ENCODE data around the gene WDFY2.

WDFY2 gene

DNA sequence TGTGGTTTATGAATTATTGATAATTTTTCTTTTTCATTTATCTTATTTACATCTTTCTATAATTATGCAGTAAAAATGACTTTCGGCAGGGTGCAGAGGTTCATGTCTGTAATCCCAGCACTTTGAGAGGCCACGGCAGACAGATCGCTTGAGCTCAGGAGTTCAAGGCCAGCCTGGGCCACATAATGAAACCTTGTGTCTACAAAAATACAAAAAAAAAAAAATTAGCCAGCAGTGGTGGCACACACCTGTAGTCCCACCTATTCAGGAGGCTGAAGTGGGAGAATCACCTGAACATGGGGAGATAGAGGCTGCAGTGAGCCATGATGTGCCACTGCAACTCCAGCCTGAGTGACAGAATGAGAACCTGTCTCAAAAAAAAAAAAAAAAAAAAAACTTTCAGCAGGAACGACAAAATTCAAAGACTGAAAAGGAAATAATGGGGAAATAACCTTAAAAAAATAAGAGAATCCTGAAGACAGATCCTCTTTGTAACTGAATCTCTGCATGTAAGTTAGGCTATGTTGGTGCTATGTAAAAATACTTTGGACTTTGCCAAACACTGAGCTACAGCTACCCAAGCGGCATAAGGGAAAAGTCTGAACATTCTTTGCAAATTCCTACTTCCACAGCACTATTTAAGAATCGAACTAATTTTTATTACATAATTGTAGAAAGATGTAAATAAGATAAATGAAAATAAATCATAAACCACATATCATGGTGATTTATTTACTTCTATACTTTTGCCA, 36.7 kb upstream of the WDFY2 start:
- TF ChIP-seq, protein P1, sequence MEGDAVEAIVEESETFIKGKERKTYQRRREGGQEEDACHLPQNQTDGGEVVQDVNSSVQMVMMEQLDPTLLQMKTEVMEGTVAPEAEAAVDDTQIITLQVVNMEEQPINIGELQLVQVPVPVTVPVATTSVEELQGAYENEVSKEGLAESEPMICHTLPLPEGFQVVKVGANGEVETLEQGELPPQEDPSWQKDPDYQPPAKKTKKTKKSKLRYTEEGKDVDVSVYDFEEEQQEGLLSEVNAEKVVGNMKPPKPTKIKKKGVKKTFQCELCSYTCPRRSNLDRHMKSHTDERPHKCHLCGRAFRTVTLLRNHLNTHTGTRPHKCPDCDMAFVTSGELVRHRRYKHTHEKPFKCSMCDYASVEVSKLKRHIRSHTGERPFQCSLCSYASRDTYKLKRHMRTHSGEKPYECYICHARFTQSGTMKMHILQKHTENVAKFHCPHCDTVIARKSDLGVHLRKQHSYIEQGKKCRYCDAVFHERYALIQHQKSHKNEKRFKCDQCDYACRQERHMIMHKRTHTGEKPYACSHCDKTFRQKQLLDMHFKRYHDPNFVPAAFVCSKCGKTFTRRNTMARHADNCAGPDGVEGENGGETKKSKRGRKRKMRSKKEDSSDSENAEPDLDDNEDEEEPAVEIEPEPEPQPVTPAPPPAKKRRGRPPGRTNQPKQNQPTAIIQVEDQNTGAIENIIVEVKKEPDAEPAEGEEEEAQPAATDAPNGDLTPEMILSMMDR (IDR thresholded peaks at IDR 0.05; ENCODE audit: insufficient read depth, low read depth, low read length, missing control alignments), result no peak
- no peak for DNase-seq (ENCODE audit: low read depth)
- no peak overlapping the region for H3K4me3 ChIP-seq (ENCODE audit: low read depth, low read length)

DNA sequence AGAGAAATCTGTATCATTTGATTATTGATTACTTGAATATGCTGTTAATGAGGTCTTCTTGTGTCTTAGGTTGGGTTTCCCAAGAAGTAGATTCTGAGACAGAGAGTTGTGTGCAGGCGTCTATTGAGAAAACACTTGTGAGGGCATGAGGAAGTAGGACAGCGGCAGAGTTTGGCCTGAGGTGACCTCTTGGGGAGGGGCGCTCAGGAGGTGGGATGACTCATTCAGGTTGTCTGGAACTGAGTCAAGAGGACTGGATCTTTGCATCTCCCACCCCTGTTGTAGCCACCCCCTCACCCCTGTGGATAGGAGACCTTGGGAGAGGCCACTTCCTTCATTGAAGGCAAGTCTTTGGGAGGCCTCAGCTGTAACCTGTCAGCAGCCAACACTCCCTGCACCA, 35.2 kb upstream of the WDFY2 start:
- no peak overlapping the region for H3K4me3 ChIP-seq (ENCODE audit: low read depth, low read length)
- DNase-seq (ENCODE audit: low read depth), result peak; percentile 70
- TF ChIP-seq, protein P1 (IDR thresholded peaks at IDR 0.05; ENCODE audit: insufficient read depth, low read depth, low read length, missing control alignments), result no peak

DNA sequence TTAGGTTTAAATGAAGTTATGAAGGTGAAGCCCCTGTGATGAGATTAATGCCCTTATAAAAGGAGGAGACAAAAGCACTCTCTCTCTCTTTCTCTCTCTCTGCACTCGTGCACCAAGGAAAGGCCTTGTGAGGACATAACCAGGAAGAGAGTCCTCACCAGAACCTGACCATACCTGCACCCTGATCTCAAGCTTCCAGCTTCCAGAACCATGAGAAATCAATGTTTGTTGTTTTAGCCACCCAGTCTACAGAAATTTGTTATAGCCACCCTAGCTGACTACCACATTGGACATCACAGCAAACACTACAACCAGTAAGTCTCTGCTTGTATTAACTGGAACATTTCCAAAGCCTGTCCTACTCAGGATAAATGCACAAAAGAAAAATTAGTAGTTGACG, 34.7 kb upstream of the WDFY2 start:
- no peak for DNase-seq (ENCODE audit: low read depth)
- TF ChIP-seq, protein P1 (IDR thresholded peaks at IDR 0.05; ENCODE audit: insufficient read depth, low read depth, low read length, missing control alignments), result no peak
- H3K4me3 ChIP-seq (ENCODE audit: low read depth, low read length), result no peak overlapping the region

DNA sequence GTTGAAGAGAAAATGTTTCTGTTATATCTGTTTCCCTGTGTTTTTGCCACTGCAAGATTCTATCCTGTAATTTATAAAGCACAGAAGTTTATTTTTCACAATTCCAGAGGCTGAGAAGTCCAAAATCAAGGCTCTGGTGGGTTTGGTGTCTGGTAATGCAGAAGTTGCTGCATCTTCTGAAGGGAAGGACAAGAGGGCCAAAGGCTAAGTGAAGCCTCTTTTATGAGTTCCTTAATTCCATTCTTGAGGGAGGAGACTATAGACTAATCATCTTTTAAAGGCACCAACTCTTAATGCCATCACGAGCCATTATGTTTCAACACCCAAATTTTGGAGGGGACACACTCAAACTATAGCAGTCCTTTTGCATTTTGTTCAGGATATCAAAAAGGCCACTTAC, 34.1 kb upstream of the WDFY2 start:
- TF ChIP-seq, protein P1 (IDR thresholded peaks at IDR 0.05; ENCODE audit: insufficient read depth, low read depth, low read length, missing control alignments), result no peak
- H3K4me3 ChIP-seq (ENCODE audit: low read depth, low read length), result no peak overlapping the region
- no peak for DNase-seq (ENCODE audit: low read depth)

DNA sequence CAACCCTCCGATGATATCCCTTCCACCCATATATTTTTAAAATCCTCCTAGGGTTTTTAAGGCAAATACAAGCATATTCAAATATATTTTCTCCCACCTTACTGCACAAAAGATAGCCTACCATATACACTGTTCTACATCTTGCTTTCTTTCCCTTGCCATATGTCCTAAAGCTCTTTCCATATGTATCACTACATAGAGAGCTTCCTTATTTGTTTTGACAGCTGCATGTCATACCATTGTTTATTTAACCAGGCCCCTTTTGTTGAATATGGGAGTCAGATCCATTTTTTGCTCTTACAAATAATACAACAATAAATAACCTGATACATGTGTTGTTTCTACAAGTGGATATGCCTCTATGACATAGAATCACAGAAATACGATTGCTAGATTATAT, 32.8 kb upstream of the WDFY2 start:
- H3K4me3 ChIP-seq (ENCODE audit: low read depth, low read length), result no peak overlapping the region
- TF ChIP-seq, protein P1 (IDR thresholded peaks at IDR 0.05; ENCODE audit: insufficient read depth, low read depth, low read length, missing control alignments), result no peak
- DNase-seq (ENCODE audit: low read depth), result no peak

DNA sequence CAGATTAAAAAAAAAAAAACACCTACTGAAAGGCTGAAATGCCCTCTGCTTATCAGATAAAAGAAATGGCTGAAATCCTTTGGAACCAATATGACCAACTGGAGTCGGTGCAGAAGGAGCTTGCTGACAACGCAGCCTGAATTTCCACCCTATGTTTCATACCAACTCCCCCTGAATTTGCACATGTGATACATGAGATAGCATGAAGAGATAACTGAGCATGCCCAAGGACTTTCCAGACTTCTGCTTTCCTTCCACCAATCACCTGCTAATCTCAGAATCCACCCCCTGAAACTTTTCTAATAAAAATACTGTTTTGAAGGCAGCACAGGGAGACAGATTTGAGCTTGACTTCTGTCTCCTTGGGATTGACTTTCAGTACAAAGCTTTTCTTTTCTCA, 32.2 kb upstream of the WDFY2 start:
- peak; percentile 16 for DNase-seq (ENCODE audit: low read depth)
- TF ChIP-seq, protein P1 (IDR thresholded peaks at IDR 0.05; ENCODE audit: insufficient read depth, low read depth, low read length, missing control alignments), result no peak
- no peak overlapping the region for H3K4me3 ChIP-seq (ENCODE audit: low read depth, low read length)

DNA sequence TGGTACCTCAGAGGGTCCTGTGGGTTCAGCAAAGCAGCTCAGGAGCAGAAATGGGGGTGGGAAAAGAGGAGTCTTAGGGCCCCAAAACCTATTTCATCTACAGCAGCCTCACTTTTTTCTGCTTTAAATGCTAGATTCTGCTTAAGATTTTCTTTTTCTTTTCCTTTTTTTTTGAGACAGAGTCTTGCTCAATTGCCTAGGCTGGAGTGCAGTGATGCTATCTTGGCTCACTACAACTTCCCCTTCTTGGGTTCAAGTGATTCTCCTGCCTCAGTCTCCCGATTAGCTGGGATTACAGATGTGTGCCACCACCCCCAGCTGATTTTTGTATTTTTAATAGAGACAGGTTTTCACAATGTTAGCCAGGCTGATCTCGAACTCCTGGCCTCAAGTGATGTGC, 30.7 kb upstream of the WDFY2 start:
- TF ChIP-seq, protein P1 (IDR thresholded peaks at IDR 0.05; ENCODE audit: insufficient read depth, low read depth, low read length, missing control alignments), result no peak

More for the DNA sequence above, 30.7 kb upstream of the WDFY2 start:
- DNase-seq (ENCODE audit: low read depth), result no peak
- no peak overlapping the region for H3K4me3 ChIP-seq (ENCODE audit: low read depth, low read length)

Measured in GM12865 (cell line).